Cardiac muscle cell (in vitro differentiated cells and primary cell): ENCODE data around the gene LGR5. TPM values are rescaled to one million over a fixed set of nuclear protein-coding genes. Genes with fewer than 3 reads are reported as not detected.

Source experiments
- DNase-seq, 2 donors: peaks; one replicate each; pipeline versions ENCODE4 v3.0.0 to v3.0.0-alpha.2; 2010 to 2017; ENCODE audit warnings: low read depth in 1 of 2, low spot score in 1 of 2
- H3K27ac ChIP-seq: fragments of 200-600 bp; sonication (generic); 2 replicates; pipeline ENCODE4 v1.5.1; 2016
- H3K27me3 ChIP-seq: fragments of 200-600 bp; sonication (generic); 2 replicates; pipeline ENCODE4 v1.6.0; 2016; ENCODE audit warnings: control low read depth
- H3K36me3 ChIP-seq: fragments of 200-600 bp; sonication (generic); 2 replicates; pipeline ENCODE4 v1.5.1; 2016; ENCODE audit warnings: control low read depth
- H3K4me1 ChIP-seq: fragments of 200-600 bp; sonication (generic); 2 replicates; pipeline ENCODE4 v1.8.1; 2017; ENCODE audit warnings: low read depth, mild to moderate bottlenecking, mixed run types
- H3K4me3 ChIP-seq: fragments of 200-600 bp; sonication (generic); 2 replicates; pipeline ENCODE4 v1.5.1; 2016; ENCODE audit warnings: mild to moderate bottlenecking
- H3K9me3 ChIP-seq: fragments of 200-600 bp; sonication (generic); 2 replicates; pipeline ENCODE4 v1.5.1; 2017; ENCODE audit warnings: low read depth, mild to moderate bottlenecking, control low read depth
- polyA plus RNA-seq: library from polyadenylated mRNA; unstranded; fragments of >200 nt; fragmentation: Nextera tagmentation; extraction: Ambion mirVana; gene quantifications from 2 replicates; pipeline ENCODE4 v1.2.1, GENCODE V29; 2016
- total RNA-seq: library from RNA; depleted of rRNA; stranded (reverse); fragments of >200 nt; gene quantifications from 2 replicates; pipeline ENCODE4 v1.2.3, GENCODE V29; 2016
- TF ChIP-seq, protein P1 (sequence below): IDR thresholded peaks from 2 replicates; pipeline ENCODE4 v1.5.1; 2012; ENCODE audit warnings: low read depth, mild to moderate bottlenecking, low read length

The LGR5 gene
- total and polyA plus RNA-seq, 2 experiments from 2014 or later, result 0.12 to 0.34 TPM

DNA sequence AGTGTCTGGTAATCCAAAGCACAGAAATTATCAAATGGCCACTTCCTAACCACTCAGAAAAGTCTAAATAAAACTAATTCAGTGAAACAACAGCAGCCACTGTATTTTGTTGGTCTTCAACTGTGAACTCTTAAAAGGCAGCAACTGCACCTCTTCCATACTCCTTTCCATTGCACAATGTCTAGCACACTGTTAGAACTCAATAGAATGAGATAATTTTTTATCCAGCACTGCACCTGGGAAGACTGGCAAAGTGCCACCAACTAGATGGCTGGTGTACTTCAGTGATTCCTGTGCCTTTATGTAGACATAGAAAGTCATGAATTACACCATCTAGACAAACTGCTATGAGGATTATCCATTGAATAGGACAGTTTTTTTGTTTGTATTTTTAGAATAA, 26.2 kb downstream of the LGR5 start:
- H3K27ac ChIP-seq, result no peak overlapping the region
- no peaks in the 10 kb centered on the region for H3K9me3 ChIP-seq
- no peaks in the 10 kb centered on the region for H3K27me3 ChIP-seq
- no peaks in the 10 kb centered on the region for H3K36me3 ChIP-seq
- no peak for DNase-seq
- no peaks in the 10 kb centered on the region for H3K4me1 ChIP-seq
- TF ChIP-seq, protein P1, sequence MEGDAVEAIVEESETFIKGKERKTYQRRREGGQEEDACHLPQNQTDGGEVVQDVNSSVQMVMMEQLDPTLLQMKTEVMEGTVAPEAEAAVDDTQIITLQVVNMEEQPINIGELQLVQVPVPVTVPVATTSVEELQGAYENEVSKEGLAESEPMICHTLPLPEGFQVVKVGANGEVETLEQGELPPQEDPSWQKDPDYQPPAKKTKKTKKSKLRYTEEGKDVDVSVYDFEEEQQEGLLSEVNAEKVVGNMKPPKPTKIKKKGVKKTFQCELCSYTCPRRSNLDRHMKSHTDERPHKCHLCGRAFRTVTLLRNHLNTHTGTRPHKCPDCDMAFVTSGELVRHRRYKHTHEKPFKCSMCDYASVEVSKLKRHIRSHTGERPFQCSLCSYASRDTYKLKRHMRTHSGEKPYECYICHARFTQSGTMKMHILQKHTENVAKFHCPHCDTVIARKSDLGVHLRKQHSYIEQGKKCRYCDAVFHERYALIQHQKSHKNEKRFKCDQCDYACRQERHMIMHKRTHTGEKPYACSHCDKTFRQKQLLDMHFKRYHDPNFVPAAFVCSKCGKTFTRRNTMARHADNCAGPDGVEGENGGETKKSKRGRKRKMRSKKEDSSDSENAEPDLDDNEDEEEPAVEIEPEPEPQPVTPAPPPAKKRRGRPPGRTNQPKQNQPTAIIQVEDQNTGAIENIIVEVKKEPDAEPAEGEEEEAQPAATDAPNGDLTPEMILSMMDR, result no peak
- no peak overlapping the region for H3K4me3 ChIP-seq

DNA sequence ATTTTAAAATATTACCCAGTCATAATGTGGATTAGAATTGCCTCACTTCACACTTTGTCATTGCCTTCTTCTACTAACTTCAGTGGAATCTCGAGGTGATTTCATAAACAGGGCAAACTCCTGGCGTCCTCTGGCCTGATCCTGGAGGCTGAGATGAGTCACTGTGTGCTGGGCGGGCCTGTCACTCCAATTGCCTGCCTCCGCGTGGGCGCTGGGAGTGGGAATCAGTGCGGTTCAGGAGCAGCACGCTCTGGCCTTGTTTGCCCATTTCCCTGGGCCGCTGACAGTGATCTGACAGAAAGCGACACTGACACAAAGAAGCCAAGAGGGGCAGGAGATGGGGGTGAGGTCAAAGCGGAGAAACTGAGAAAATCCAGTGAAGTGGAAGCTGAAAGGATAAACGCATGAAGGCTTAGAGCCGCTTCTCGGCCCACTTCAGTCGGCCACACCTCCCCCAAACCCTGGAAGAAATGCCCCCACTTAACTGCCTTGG, 29.7 kb downstream of the LGR5 start:
- Histone ChIP-seq H3K4me1 (no peaks in the 10 kb centered on the region), H3K27me3 (no peaks in the 10 kb centered on the region), H3K36me3 (no peaks in the 10 kb centered on the region), H3K27ac (no peak overlapping the region), H3K4me3 (no peak overlapping the region), H3K9me3 (no peaks in the 10 kb centered on the region)
- TF ChIP-seq, protein P1, result no peak
- DNase-seq, result peak in 1 of 2 donors; percentile 79

DNA sequence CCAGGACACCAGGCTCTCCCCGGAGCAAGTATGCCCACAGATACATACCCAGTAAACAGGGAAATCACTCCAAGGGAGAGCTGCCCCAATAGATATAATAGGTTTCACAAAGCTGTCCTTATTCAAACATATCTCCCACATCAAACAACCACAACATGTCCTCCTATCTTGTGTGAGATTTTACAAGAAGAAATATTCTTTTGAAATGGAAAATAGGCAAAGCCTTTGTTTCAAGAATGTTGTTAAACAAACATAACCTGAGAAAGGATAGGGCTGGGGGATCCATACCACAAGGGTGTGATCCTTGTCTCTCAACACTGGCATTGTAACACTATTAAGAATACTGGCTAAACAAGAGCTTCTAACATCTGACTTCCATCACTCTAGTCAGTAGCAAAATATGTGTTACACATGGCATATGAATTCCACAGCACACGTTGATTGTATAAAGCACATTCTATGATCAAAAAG, 32.9 kb downstream of the LGR5 start:
- H3K36me3 ChIP-seq, result no peaks in the 10 kb centered on the region
- TF ChIP-seq, protein P1, result no peak
- no peaks in the 10 kb centered on the region for H3K4me1 ChIP-seq
- no peaks in the 10 kb centered on the region for H3K9me3 ChIP-seq
- H3K27ac ChIP-seq, result no peak overlapping the region
- H3K27me3 ChIP-seq, result no peaks in the 10 kb centered on the region
- no peak overlapping the region for H3K4me3 ChIP-seq
- no peak for DNase-seq

DNA sequence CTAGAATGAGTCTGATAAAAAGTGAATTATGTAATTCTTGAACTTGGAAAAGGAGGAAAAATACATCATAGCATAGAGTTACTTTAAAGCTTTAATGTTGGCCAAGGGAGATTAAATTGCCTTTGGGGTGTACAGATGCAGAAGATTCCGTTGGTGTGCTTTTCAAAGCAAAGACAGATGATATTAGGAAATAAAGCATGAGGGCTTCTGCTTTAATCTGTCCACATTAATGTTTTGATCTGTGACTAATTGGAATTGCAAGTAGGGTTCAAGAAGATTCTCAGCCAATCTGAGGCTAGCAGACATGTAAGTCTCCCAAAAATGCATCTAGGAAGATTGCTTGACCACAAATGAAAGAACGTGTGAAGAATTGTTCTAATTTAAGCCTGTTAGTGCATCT, 35.2 kb downstream of the LGR5 start:
- H3K9me3 ChIP-seq, result no peaks in the 10 kb centered on the region
- no peaks in the 10 kb centered on the region for H3K36me3 ChIP-seq
- H3K27me3 ChIP-seq, result no peaks in the 10 kb centered on the region
- no peaks in the 10 kb centered on the region for H3K4me1 ChIP-seq
- no peak overlapping the region for H3K27ac ChIP-seq
- TF ChIP-seq, protein P1, result no peak
- peak in 1 of 2 donors; percentile 8 for DNase-seq
- H3K4me3 ChIP-seq, result no peak overlapping the region

DNA sequence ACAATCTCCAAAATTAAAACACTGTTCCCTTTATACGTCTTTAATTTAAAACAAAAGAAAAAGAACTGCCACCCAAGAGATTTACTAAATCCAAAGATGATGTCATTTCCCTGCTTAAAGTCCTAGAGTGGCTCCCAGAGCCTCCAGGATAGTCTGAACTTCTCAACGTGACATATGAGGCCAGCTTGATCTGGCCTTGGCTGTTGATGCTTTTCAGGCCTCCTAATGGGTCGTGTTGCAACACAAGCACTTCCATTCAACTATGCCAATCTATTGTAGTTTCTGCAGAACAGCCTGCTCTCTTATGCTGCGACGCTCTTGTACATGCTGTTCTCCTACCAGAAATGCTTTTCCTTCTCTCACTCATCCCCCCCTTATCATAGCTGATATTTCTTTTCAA, 35.7 kb downstream of the LGR5 start:
- no peaks in the 10 kb centered on the region for H3K27me3 ChIP-seq
- H3K4me3 ChIP-seq, result no peak overlapping the region
- no peak overlapping the region for H3K27ac ChIP-seq
- H3K4me1 ChIP-seq, result no peaks in the 10 kb centered on the region
- no peaks in the 10 kb centered on the region for H3K9me3 ChIP-seq
- DNase-seq, result peak in 1 of 2 donors; percentile 61
- no peaks in the 10 kb centered on the region for H3K36me3 ChIP-seq
- TF ChIP-seq, protein P1, result no peak
